Thyroid gland (tissue), 4 donors: ENCODE data around the gene ARHGEF40.

Source experiments
- CTCF ChIP-seq, 6 experiments: fragments of 200-600 bp in 3 of 6; fragments of 450-650 bp in 3 of 6; sonication (generic) in 3 of 6; IDR thresholded peaks; one replicate each; pipeline ENCODE4 v1.5.1; 2016 to 2019; ENCODE audit warnings: antibody characterized with exemption in 6 of 6, mild to moderate bottlenecking in 2 of 6, inconsistent platforms in 1 of 6, moderate library complexity in 1 of 6
- POLR2A ChIP-seq, 2 donors: fragments of 450-650 bp; IDR thresholded peaks; one replicate each; pipeline ENCODE4 v1.6.1; 2017; ENCODE audit warnings: antibody characterized with exemption in 2 of 2, mild to moderate bottlenecking in 2 of 2, moderate library complexity in 1 of 2

- TF ChIP-seq POLR2A (IDR thresholded peaks at IDR 0.05), result no peak
- no peak for TF ChIP-seq CTCF (IDR thresholded peaks at IDR 0.05)
Observed at GRCh38 chr14:21103411-21103709, 33.3 kb downstream of the ARHGEF40 start.
